NCI-H82 (cell line): ENCODE data around the gene PHETA1.

ENCODE experiments used
- DNase-seq: peaks from one replicate; lab custom pipeline; 2025; lab: John Stamatoyannopoulos, UW

PHETA1 gene

GRCh38 chr12:111368788-111369495 is at the start of gene PHETA1:
PHETA1 (minus strand) TSS chr12:111369095; CDS start chr12:111363427, 5,668 bp downstream.
- DNase-seq = peak; percentile 94

- DNase-seq = no peak
Observed at GRCh38 chr12:111418594-111418880, 49.6 kb upstream of the PHETA1 start.

- no peak for DNase-seq
Observed at GRCh38 chr12:111417784-111418593, 49.1 kb upstream of the PHETA1 start.

GRCh38 chr12:111417290-111417689 is 48.4 kb upstream of the PHETA1 start:
- DNase-seq = no peak

GRCh38 chr12:111414711-111415252 is 45.9 kb upstream of the PHETA1 start:
- no peak for DNase-seq

- DNase-seq = no peak
Observed at GRCh38 chr12:111413442-111414086, 44.7 kb upstream of the PHETA1 start.

GRCh38 chr12:111412830-111413441 is 44.0 kb upstream of the PHETA1 start:
- DNase-seq = no peak

- no peak for DNase-seq
Observed at GRCh38 chr12:111412007-111412829, 43.3 kb upstream of the PHETA1 start.

- DNase-seq = no peak
Observed at GRCh38 chr12:111411185-111411764, 42.4 kb upstream of the PHETA1 start.

- DNase-seq = no peak
Observed at GRCh38 chr12:111410431-111411184, 41.7 kb upstream of the PHETA1 start.

GRCh38 chr12:111409780-111410430 is 41.0 kb upstream of the PHETA1 start:
- no peak for DNase-seq

- no peak for DNase-seq
Observed at GRCh38 chr12:111409403-111409779, 40.5 kb upstream of the PHETA1 start.

- peak; percentile 19 for DNase-seq
Observed at GRCh38 chr12:111408686-111409402, 39.9 kb upstream of the PHETA1 start.

GRCh38 chr12:111408116-111408440 is 39.2 kb upstream of the PHETA1 start:
- no peak for DNase-seq

GRCh38 chr12:111407377-111408115 is 38.7 kb upstream of the PHETA1 start:
- DNase-seq = no peak

- DNase-seq = no peak
Observed at GRCh38 chr12:111406474-111407376, 37.8 kb upstream of the PHETA1 start.

- DNase-seq = peak; percentile 78
Observed at GRCh38 chr12:111405859-111406473, 37.1 kb upstream of the PHETA1 start, which contains the start of gene SH2B3. SH2B3 (plus strand) TSS chr12:111405923; CDS start chr12:111418146, 12,223 bp downstream.
